Measurements from ENCODE around the gene DCAF10.
"Not testable (repeated sequence)": the region's sequence is repeated elsewhere in the genome, so short reads cannot be mapped to it uniquely, and the experiment has no call there.

DCAF10 gene, protein sequence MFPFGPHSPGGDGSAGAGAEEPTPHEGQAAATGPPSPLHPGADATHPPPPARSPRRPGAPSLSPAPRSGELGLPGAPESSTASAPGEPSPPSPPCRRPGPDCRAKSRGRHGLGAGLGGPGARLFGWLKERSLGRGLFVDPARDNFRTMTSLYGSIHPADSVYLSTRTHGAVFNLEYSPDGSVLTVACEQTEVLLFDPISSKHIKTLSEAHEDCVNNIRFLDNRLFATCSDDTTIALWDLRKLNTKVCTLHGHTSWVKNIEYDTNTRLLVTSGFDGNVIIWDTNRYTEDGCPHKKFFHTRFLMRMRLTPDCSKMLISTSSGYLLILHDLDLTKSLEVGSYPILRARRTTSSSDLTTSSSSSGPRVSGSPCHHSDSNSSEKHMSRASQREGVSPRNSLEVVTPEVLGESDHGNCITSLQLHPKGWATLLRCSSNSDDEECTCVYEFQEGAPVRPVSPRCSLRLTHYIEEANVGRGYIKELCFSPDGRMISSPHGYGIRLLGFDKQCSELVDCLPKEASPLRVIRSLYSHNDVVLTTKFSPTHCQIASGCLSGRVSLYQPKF

GRCh38 chr9:37800631-37801286, at the start of gene DCAF10:
Gene DCAF10, plus strand, starts transcription at chr9:37800797. Its CDS starts 70 bp downstream, at chr9:37800867.
- peaks cover 19% of the 10 kb centered on the region for H3K4me1 Mint-ChIP-seq
- ATAC-seq (replicated peaks; ENCODE audit: extremely low read depth, poor library complexity, severe bottlenecking) (peak; percentile 78), DNase-seq (ENCODE audit: low spot score in 2 of 2) (peak; percentile 83 to 91)
- peak within 1 kb of the TSS; percentile 86 for H3K4me3 Mint-ChIP-seq
- H3K9me3 Mint-ChIP-seq = no peaks in the 10 kb centered on the region
- H3K27me3 Mint-ChIP-seq = no peaks in the 10 kb centered on the region
- H3K36me3 Mint-ChIP-seq (ENCODE audit: insufficient read depth) = peaks cover 13% of the 10 kb centered on the region
- H3K27ac Mint-ChIP-seq (ENCODE audit: low read depth) = peak within 1 kb of the TSS; percentile 69

DNA sequence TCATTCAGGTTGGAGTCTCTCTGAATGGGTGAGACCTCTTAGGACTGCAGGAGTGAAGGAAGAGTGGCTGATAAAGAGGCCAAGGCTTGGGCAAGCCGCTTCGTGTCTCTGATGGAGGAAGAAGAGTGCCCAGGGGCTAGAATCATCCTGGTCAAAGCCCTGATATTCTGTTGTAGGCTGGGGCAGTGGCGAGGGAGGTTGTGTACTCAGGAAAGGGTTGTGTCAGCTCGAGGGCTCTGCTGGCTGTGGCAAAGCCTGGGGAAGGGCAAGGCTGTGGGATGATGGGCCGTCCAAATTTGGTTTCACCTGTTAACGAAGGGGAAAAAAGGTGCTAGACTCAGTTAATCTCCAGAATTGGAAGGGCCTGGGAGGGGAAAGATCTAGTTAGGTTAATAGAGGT, 49.4 kb upstream of the DCAF10 start:
- Mint-ChIP-seq H3K4me1 (peaks cover 22% of the 10 kb centered on the region), H3K4me3 (no peak overlapping the region), H3K9me3 (no peaks in the 10 kb centered on the region), H3K27me3 (no peaks in the 10 kb centered on the region), H3K36me3 (ENCODE audit: insufficient read depth) (peaks cover 8% of the 10 kb centered on the region), H3K27ac (ENCODE audit: low read depth) (no peak overlapping the region)
- ATAC-seq (replicated peaks; ENCODE audit: extremely low read depth, poor library complexity, severe bottlenecking) = no peak
- DNase-seq (ENCODE audit: low spot score in 2 of 2) = no peak

GRCh38 chr9:37751704-37752103, 48.9 kb upstream of the DCAF10 start:
- H3K9me3 Mint-ChIP-seq; ATAC-seq (replicated peaks; ENCODE audit: extremely low read depth, poor library complexity, severe bottlenecking); H3K4me3 Mint-ChIP-seq; H3K36me3 Mint-ChIP-seq (ENCODE audit: insufficient read depth); DNase-seq (ENCODE audit: low spot score in 2 of 2); H3K27me3 Mint-ChIP-seq; H3K27ac Mint-ChIP-seq (ENCODE audit: low read depth): not testable (repeated sequence)
- H3K4me1 Mint-ChIP-seq = peaks cover 24% of the 10 kb centered on the region

GRCh38 chr9:37752112-37752511, 48.5 kb upstream of the DCAF10 start:
- peaks cover 24% of the 10 kb centered on the region for H3K4me1 Mint-ChIP-seq
- not testable (repeated sequence) for ATAC-seq (replicated peaks; ENCODE audit: extremely low read depth, poor library complexity, severe bottlenecking); DNase-seq (ENCODE audit: low spot score in 2 of 2); H3K27ac Mint-ChIP-seq (ENCODE audit: low read depth); H3K27me3 Mint-ChIP-seq; H3K36me3 Mint-ChIP-seq (ENCODE audit: insufficient read depth); H3K9me3 Mint-ChIP-seq; H3K4me3 Mint-ChIP-seq

GRCh38 chr9:37752642-37753488, 47.7 kb upstream of the DCAF10 start:
- DNase-seq (ENCODE audit: low spot score in 2 of 2) (no peak), ATAC-seq (replicated peaks; ENCODE audit: extremely low read depth, poor library complexity, severe bottlenecking) (no peak)
- Mint-ChIP-seq H3K27ac (ENCODE audit: low read depth) (peak overlapping the region; percentile 91), H3K27me3 (no peaks in the 10 kb centered on the region), H3K9me3 (no peaks in the 10 kb centered on the region), H3K36me3 (ENCODE audit: insufficient read depth) (peaks cover 6% of the 10 kb centered on the region), H3K4me1 (peaks cover 24% of the 10 kb centered on the region), H3K4me3 (peak overlapping the region; percentile 82)

- Mint-ChIP-seq H3K4me1 (peaks cover 29% of the 10 kb centered on the region), H3K9me3 (no peaks in the 10 kb centered on the region), H3K27me3 (no peaks in the 10 kb centered on the region), H3K4me3 (peak within 1 kb of the TSS; percentile 82), H3K36me3 (ENCODE audit: insufficient read depth) (peaks cover 6% of the 10 kb centered on the region), H3K27ac (ENCODE audit: low read depth) (peak within 1 kb of the TSS; percentile 91)
- ATAC-seq (replicated peaks; ENCODE audit: extremely low read depth, poor library complexity, severe bottlenecking) = peak; percentile 86
- peak; percentile 32 to 35 for DNase-seq (ENCODE audit: low spot score in 2 of 2)
Observed at GRCh38 chr9:37753489-37754190, 47.0 kb upstream of the DCAF10 start, which contains the start of gene TRMT10B. Gene TRMT10B, plus strand, starts transcription at chr9:37753805. Its CDS starts 8,127 bp downstream, at chr9:37761932.

DNA sequence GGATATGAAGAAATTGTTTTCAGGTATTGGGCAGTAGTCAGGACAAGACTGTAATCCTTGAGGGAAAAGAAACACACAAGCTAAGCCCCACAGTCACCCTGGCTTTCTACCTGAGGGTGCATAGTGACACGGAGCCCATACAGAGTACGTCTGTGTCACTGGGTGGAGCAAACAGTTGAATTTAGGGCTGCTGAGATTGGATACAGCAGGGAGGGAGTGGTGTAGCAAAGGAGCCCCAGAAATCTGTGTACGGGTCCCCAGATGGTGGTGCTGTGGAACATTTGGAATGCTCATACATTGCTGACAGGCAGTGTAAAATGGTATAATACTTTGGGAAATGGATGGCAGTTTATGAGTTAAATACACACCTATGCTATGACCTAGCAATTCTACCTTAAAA, 41.9 kb upstream of the DCAF10 start:
- Mint-ChIP-seq H3K36me3 (ENCODE audit: insufficient read depth) (peaks cover 11% of the 10 kb centered on the region), H3K4me1 (peaks cover 31% of the 10 kb centered on the region), H3K4me3 (no peak overlapping the region), H3K9me3 (no peaks in the 10 kb centered on the region), H3K27me3 (no peaks in the 10 kb centered on the region), H3K27ac (ENCODE audit: low read depth) (no peak overlapping the region)
- ATAC-seq (replicated peaks; ENCODE audit: extremely low read depth, poor library complexity, severe bottlenecking) (no peak), DNase-seq (ENCODE audit: low spot score in 2 of 2) (no peak)

DNA sequence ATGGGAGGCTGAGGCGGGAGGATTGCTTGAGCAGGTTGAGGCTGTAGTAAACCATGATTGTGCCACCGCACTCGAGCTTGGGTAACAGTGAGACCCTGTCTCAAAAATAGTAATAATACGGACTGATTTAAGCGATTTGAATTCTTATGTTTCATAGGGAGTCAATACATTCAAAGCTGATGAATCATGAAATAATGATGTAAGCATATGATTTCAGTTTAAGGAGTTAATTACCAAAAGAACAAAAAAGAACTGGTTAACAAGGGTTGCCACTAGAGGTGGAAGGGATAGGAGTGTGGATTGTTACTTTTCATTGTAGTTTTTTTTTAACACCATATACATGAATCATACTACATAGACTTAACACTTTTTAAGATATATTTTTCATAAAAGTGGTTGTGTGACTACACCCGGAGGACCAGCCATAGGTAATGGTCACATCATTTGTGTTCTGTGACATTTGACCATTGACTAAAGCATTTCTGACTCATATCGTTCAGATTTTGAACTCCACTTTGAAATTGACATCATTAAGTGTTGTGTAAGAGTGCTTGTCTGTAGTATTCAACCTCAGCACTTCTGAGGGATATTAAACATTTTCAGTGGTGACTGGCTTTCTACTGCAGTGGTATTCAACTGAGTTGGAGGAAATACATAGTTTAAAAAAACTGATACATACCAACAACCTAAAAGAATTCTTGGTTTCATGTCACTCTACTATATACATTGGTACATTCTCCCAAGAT, 40.0 kb upstream of the DCAF10 start:
- ATAC-seq (replicated peaks; ENCODE audit: extremely low read depth, poor library complexity, severe bottlenecking) = no peak
- H3K36me3 Mint-ChIP-seq (ENCODE audit: insufficient read depth) = peaks cover 10% of the 10 kb centered on the region
- H3K27ac Mint-ChIP-seq (ENCODE audit: low read depth) = no peak overlapping the region
- H3K4me3 Mint-ChIP-seq = no peak overlapping the region
- DNase-seq (ENCODE audit: low spot score in 2 of 2) = no peak
- no peaks in the 10 kb centered on the region for H3K27me3 Mint-ChIP-seq
- peaks cover 15% of the 10 kb centered on the region for H3K4me1 Mint-ChIP-seq
- no peaks in the 10 kb centered on the region for H3K9me3 Mint-ChIP-seq

GRCh38 chr9:37761511-37761910, 39.1 kb upstream of the DCAF10 start:
- peaks cover 7% of the 10 kb centered on the region for H3K4me1 Mint-ChIP-seq
- no peak overlapping the region for H3K4me3 Mint-ChIP-seq
- peaks cover 10% of the 10 kb centered on the region for H3K36me3 Mint-ChIP-seq (ENCODE audit: insufficient read depth)
- no peak overlapping the region for H3K27ac Mint-ChIP-seq (ENCODE audit: low read depth)
- H3K9me3 Mint-ChIP-seq = no peaks in the 10 kb centered on the region
- DNase-seq (ENCODE audit: low spot score in 2 of 2) (no peak), ATAC-seq (replicated peaks; ENCODE audit: extremely low read depth, poor library complexity, severe bottlenecking) (no peak)
- H3K27me3 Mint-ChIP-seq = no peaks in the 10 kb centered on the region

DNA sequence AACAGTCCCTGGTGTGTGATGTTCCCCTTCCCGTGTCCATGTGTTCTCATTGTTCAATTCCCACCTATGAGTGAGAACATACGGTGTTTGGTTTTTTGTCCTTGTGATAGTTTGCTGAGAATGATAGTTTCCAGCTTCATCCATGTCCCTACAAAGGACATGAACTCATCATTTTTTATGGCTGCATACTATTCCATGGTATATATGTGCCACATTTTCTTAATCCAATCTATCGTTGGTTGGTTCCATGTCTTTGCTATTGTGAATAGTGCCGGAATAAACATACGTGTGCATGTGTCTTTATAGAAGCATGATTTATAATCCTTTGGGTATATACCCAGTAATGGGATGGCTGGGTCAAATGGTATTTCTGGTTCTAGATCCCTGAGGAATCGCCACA, 35.3 kb upstream of the DCAF10 start:
- ATAC-seq (replicated peaks; ENCODE audit: extremely low read depth, poor library complexity, severe bottlenecking); H3K27me3 Mint-ChIP-seq; DNase-seq (ENCODE audit: low spot score in 2 of 2); H3K9me3 Mint-ChIP-seq; H3K4me1 Mint-ChIP-seq; H3K4me3 Mint-ChIP-seq; H3K27ac Mint-ChIP-seq (ENCODE audit: low read depth): not testable (repeated sequence)
- peaks cover 22% of the 10 kb centered on the region for H3K36me3 Mint-ChIP-seq (ENCODE audit: insufficient read depth)

- no peak overlapping the region for H3K27ac Mint-ChIP-seq (ENCODE audit: low read depth)
- H3K4me3 Mint-ChIP-seq = no peak overlapping the region
- H3K36me3 Mint-ChIP-seq (ENCODE audit: insufficient read depth) = peaks cover 24% of the 10 kb centered on the region
- DNase-seq (ENCODE audit: low spot score in 2 of 2) = no peak
- H3K9me3 Mint-ChIP-seq = no peaks in the 10 kb centered on the region
- H3K4me1 Mint-ChIP-seq = no peaks in the 10 kb centered on the region
- no peaks in the 10 kb centered on the region for H3K27me3 Mint-ChIP-seq
- no peak for ATAC-seq (replicated peaks; ENCODE audit: extremely low read depth, poor library complexity, severe bottlenecking)
Observed at GRCh38 chr9:37769306-37769705, 31.3 kb upstream of the DCAF10 start.

All from central memory CD8-positive, alpha-beta T cell (primary cell).